Fibroblast of pulmonary artery (primary cell): Measurements from ENCODE around the gene LIMA1.
A peak's percentile ranks its signal among the peaks of the same experiment; 100 is the strongest.
"Not testable (repeated sequence)": the region's sequence is repeated elsewhere in the genome, so short reads cannot be mapped to it uniquely, and the experiment has no call there.

Experiments used
- DNase-seq: peaks from one replicate; pipeline ENCODE4 v3.0.0-alpha.2; 2010; ENCODE audit warnings: low read depth
- H3K4me3 ChIP-seq: replicated peaks from 2 replicates; pipeline ENCODE4 v1.5.1; 2011; ENCODE audit warnings: low read depth, mild to moderate bottlenecking, control low read depth, low read length, moderate library complexity
- TF ChIP-seq, protein P1 (sequence below): IDR thresholded peaks from 2 replicates; pipeline ENCODE4 v1.5.1; 2011; ENCODE audit warnings: mild to moderate bottlenecking, control low read depth, low read length, inconsistent platforms; ENCODE audit errors: missing control alignments

The LIMA1 gene

DNA sequence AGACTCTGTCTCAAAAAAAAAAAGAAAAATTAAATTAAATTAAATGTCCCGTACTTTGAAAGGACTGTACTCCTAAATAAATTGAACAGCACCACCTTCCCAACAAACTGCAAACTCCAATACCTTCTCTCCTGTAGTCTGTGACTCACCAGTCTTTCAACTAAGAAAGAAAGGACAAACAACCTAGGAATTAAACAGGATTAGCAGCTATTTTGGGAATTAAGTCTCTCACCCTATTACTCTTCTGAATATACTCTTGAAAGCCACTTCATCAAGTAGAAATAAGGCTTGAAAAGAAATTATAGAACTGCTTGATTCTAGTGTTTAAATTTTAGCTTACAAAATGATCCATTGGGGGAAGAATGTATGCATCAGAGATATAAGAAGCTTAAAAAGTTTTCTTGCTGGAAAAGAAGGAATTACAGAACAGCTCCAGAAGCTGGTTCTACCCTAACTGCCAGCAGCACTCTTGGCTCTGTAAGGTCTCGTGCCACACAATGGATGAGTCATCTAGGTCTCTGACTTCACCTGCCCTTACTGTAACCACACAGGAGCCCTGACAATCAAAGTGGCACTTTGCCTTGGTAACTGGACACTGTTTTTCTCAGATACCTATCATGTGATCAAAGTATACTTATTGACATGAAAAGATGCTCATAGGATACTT, 59.2 kb downstream of the LIMA1 start:
- peak; percentile 54 for DNase-seq
- TF ChIP-seq, protein P1, sequence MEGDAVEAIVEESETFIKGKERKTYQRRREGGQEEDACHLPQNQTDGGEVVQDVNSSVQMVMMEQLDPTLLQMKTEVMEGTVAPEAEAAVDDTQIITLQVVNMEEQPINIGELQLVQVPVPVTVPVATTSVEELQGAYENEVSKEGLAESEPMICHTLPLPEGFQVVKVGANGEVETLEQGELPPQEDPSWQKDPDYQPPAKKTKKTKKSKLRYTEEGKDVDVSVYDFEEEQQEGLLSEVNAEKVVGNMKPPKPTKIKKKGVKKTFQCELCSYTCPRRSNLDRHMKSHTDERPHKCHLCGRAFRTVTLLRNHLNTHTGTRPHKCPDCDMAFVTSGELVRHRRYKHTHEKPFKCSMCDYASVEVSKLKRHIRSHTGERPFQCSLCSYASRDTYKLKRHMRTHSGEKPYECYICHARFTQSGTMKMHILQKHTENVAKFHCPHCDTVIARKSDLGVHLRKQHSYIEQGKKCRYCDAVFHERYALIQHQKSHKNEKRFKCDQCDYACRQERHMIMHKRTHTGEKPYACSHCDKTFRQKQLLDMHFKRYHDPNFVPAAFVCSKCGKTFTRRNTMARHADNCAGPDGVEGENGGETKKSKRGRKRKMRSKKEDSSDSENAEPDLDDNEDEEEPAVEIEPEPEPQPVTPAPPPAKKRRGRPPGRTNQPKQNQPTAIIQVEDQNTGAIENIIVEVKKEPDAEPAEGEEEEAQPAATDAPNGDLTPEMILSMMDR = no peak
- H3K4me3 ChIP-seq = no peak overlapping the region

DNA sequence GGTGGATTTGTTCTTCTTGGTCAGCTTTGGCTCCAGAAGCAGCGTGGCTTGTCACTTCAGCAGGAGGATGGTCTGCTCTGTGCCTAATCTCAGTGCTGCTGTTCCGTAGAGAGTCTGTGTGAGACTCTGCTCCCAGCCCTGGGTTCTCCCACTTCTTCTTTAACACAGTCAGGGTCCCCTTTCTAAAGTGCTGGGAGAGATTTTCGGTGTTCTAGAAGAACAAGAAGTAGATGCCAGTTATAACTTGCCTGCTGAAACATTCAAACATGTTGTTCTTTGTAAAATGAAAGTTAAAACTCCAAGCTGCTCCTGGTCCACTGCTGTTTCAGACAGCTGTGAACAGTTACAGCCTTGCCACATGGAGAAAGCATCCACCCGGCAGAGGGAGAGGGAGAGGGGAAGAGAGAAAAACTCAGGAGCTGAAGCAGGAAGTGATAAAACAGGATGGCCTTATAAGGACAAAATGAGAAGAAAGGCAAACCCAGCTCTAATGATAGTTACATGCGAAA, 61.0 kb downstream of the LIMA1 start:
- peak; percentile 94 for DNase-seq
- TF ChIP-seq, protein P1 = peak; percentile 52
- H3K4me3 ChIP-seq = peak overlapping the region; percentile 79

DNA sequence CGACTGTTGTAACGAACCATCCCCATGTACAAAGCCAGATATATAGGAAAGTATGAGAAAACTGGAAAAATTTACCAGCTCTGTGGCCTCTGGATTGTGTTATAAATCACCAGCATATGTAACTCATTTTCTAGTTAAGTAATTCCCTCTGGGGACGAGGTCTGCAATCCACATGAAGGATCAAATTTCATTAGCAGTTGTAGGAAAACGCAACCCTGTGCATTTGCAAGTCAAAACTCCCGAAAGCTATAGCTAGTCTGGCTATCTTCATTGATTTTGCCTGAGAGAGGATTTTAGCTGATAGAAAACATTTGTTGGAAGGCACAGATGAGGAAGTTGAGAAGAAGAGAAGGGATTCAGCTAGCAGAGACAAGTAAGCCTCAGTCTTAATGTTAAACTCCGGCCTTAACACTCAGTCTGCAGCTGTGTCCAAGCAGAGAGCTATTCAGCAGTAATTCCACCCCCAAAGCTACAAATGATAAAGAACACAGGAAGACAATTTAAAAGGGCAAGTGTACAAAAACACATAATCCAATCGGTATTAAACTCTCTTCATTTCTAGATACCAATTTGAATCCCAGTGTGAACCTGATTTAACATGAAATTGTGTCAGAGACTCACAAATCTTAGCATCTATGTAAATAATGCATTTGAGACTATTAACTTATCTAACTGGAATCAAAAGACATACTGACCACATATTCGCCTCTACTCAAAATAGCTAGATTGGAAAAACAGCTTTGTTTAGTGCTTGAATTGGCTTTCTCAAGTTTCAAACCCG, 61.9 kb downstream of the LIMA1 start:
- TF ChIP-seq, protein P1 = no peak
- peak overlapping the region; percentile 79 for H3K4me3 ChIP-seq
- DNase-seq = peak; percentile 90

DNA sequence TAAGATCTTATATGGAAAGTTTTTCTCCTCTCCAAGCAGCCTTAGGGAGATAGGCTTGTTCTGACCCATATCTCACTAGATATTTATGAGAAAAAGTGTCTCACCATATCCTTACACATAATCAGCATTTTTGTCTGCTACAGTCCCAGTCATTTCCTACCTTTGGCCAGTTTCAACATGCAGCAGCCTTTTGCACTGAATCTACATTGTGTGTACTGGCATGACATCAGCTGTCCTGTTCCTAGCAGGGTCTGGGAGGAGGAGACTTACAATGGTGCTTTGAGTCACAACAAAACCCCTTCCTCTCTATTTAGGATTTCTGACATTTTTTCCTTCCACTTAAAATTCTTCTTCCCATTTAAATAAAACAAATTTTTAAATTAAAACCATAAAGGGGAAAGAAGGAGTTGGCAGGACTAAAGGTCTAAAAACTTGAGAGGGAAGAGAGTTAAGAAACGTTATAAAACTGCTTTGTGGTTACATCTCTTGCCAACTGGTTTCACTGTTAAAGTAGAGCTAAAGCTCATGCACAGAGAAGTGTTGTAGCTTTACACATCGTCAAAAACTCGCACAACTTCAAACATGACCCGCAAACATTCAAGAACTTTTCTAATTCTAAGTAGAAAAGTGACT, 62.8 kb downstream of the LIMA1 start:
- peak overlapping the region; percentile 79 for H3K4me3 ChIP-seq
- TF ChIP-seq, protein P1 = no peak
- DNase-seq = peak; percentile 81

DNA sequence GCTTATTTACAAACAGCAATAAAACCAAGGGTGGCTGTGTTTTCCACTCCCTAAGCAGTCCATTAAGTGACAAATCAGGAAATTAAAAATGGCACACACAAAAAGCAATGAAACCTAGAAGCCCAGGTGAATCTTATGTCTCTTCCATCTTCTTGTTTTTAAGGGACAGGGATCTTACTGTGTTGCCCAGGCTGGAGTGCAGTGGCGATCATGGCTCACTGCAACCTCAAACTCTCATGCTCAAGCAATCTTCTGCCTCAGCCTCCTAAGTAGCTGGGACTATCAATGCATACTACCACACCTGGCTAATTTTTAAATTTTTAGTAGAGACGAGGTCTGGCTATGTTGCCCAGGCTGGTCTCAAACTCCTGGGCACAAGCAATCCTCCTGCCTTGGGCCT, 63.8 kb downstream of the LIMA1 start:
- TF ChIP-seq, protein P1 = no peak
- H3K4me3 ChIP-seq = peak overlapping the region; percentile 79
- no peak for DNase-seq

DNA sequence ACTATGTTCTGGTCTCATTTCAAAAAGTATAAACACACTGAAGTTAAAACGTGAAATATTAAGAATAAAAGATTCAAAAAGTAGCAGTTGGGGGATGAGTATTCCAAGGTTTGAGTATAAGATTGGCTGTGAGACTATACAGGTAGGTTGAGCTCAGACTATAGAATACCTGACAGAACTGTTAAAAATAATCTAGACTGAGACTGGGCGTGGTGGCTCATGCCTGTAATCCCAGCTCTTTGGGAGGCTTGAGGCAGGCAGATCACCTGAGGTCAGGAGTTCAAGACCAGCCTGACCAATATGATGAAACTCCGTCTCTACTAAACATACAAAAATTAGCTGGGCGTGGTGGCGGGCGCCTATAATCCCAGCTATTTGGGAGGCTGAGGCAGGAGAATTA, 64.3 kb downstream of the LIMA1 start:
- not testable (repeated sequence) for H3K4me3 ChIP-seq, DNase-seq

DNA sequence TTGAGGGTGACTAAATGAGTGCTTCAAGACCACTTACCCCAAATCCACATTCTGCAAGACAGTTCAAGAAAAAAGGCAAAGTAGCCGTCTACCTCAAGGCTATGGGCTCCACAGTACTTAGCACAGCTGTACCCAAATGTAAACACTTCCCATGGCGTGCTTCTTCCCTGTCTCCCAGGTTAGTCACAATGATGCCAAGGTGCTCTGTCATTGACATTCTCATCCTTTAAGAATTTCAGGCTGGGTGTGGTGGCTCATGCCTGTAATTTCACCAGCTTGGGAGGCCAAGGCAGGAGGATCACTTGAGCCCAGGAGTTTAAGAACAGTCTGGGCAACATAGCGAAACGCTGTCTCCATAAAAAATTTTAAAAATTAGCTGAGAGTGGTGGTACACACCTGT, 64.9 kb downstream of the LIMA1 start:
- no peak for DNase-seq
- TF ChIP-seq, protein P1 = no peak
- no peak overlapping the region for H3K4me3 ChIP-seq
